Endothelial cell of umbilical vein (primary cell): ENCODE data around the gene GARIN1A.
"Not testable (repeated sequence)": the region's sequence is repeated elsewhere in the genome, so short reads cannot be mapped to it uniquely, and the experiment has no call there.

Experiments
- EZH2 ChIP-seq: IDR thresholded peaks from 2 replicates; pipeline ENCODE4 v1.6.1; 2012; ENCODE audit warnings: borderline replicate concordance, low read depth, mild to moderate bottlenecking, moderate library complexity, low read length, inconsistent platforms; ENCODE audit not compliant: severe bottlenecking
- FOS ChIP-seq: IDR thresholded peaks from 2 replicates; pipeline ENCODE4 v1.6.1; 2011; ENCODE audit warnings: mild to moderate bottlenecking, low read length, moderate library complexity, borderline replicate concordance; ENCODE audit not compliant: insufficient read depth
- JUN ChIP-seq: IDR thresholded peaks from 2 replicates; pipeline ENCODE4 v1.6.1; 2011; ENCODE audit warnings: borderline replicate concordance, low read depth; ENCODE audit not compliant: insufficient read length, insufficient read depth
- MYC ChIP-seq: IDR thresholded peaks from one replicate; pipeline ENCODE4 v1.6.1; 2011; ENCODE audit warnings: mild to moderate bottlenecking, low read depth, low read length
- POLR2A ChIP-seq: IDR thresholded peaks from 2 replicates; pipeline ENCODE4 v1.6.1; 2012; ENCODE audit warnings: low read depth, mild to moderate bottlenecking, control low read depth, low read length
- POLR2AphosphoS5 ChIP-seq: IDR thresholded peaks from 2 replicates; pipeline ENCODE4 v1.6.1; 2012; ENCODE audit warnings: low read depth, mild to moderate bottlenecking, control low read depth, low read length, moderate library complexity; ENCODE audit not compliant: insufficient read depth
- TF ChIP-seq, protein P1 (sequence below), 2 donors: IDR thresholded peaks; 1 replicate in 1 of 2; 2 replicates in 1 of 2; pipeline ENCODE4 v1.5.1; 2011; ENCODE audit warnings: low read length in 2 of 2, mild to moderate bottlenecking in 2 of 2, moderate library complexity in 2 of 2, control low read depth in 1 of 2, inconsistent platforms in 1 of 2, low read depth in 1 of 2; ENCODE audit not compliant: insufficient read depth in 1 of 2; ENCODE audit errors: extremely low read depth in 1 of 2
- TF ChIP-seq, protein P2 (sequence below): IDR thresholded peaks from 2 replicates; pipeline ENCODE4 v1.6.1; 2011; ENCODE audit not compliant: insufficient read depth, insufficient read length

- TF ChIP-seq, protein P1, sequence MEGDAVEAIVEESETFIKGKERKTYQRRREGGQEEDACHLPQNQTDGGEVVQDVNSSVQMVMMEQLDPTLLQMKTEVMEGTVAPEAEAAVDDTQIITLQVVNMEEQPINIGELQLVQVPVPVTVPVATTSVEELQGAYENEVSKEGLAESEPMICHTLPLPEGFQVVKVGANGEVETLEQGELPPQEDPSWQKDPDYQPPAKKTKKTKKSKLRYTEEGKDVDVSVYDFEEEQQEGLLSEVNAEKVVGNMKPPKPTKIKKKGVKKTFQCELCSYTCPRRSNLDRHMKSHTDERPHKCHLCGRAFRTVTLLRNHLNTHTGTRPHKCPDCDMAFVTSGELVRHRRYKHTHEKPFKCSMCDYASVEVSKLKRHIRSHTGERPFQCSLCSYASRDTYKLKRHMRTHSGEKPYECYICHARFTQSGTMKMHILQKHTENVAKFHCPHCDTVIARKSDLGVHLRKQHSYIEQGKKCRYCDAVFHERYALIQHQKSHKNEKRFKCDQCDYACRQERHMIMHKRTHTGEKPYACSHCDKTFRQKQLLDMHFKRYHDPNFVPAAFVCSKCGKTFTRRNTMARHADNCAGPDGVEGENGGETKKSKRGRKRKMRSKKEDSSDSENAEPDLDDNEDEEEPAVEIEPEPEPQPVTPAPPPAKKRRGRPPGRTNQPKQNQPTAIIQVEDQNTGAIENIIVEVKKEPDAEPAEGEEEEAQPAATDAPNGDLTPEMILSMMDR (IDR thresholded peaks at IDR 0.05; ENCODE audit: extremely low read depth in 1 of 2, insufficient read depth in 1 of 2, low read depth in 1 of 2, low read length in 2 of 2), result not testable (repeated sequence)
- TF ChIP-seq POLR2AphosphoS5, MYC, EZH2, FOS, JUN, POLR2A: not testable (repeated sequence)
- TF ChIP-seq, protein P2, sequence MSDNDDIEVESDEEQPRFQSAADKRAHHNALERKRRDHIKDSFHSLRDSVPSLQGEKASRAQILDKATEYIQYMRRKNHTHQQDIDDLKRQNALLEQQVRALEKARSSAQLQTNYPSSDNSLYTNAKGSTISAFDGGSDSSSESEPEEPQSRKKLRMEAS, result not testable (repeated sequence)
Measured at GRCh38 chr7:128689161-128689935, 17.3 kb downstream of the GARIN1A start.
